SKM-1 treated with dmso at 0.1 percent for 144 hours (cell line): ENCODE data around the gene PRKCD.

ENCODE experiments used
- DNase-seq: peaks from one replicate; lab custom pipeline; 2025; ENCODE audit not compliant: unreplicated experiment; lab: John Stamatoyannopoulos, UW

The PRKCD gene

DNA sequence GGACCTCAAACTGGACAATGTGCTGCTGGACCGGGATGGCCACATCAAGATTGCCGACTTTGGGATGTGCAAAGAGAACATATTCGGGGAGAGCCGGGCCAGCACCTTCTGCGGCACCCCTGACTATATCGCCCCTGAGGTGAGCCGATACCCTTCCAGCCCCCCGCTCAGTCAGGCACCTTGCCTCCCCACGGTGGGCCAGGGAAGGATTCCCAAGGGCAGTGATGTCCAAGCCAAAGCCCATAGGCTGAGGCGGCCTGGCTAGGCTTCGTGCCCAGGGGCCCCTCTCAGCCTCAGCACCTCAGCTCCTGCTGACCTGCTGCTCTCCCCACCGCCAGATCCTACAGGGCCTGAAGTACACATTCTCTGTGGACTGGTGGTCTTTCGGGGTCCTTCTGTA is 27.7 kb downstream of the PRKCD start:
- DNase-seq, result no peak

DNA sequence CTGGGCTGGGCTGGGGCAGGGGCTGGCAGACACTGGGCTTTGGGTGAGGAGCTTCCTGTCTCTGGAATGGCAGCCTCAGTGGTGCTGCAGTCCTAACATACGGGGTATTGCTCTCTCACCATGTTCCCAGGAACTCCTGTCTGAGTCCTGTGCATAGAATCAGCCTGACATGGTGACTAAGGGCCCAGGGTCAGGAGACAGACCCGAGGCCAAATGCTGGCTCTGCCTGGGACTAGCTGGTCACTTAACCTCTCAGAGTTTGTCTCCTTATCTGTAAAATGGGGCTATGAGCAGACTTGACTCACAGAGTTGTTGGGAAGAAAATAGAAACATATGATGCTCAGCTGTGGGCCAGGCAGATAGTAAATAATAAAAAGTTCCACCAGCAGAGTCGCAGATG is 28.3 kb downstream of the PRKCD start:
- DNase-seq, result no peak

GRCh38 chr3:53190659-53191058 is 29.6 kb downstream of the PRKCD start:
- DNase-seq, result no peak

DNA sequence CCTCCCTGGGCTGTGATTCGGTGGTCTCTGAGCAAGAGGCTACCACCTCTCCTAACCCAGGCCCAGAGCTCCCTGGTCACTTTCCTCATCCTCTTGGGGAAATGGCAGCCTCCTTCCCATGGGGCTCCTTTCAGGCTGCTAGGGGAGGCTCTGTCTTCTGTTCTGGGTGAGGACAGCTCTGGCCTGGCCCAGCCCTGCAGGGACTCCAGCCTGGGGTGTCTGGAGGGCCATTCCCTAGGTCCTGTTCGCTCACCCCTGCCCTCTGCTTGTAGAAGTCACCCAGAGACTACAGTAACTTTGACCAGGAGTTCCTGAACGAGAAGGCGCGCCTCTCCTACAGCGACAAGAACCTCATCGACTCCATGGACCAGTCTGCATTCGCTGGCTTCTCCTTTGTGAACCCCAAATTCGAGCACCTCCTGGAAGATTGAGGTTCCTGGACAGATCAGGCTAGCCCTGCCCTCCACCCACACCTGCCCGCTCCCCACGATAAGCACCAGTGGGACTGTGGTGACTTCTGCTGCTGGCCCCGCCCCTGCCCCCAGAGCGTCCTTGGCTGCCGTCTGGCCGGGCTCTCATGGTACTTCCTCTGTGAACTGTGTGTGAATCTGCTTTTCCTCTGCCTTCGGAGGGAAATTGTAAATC is 30.9 kb downstream of the PRKCD start:
- no peak for DNase-seq

GRCh38 chr3:53192608-53193007 is 31.6 kb downstream of the PRKCD start:
- DNase-seq, result no peak

GRCh38 chr3:53193466-53194209 is 32.6 kb downstream of the PRKCD start:
- no peak for DNase-seq

DNA sequence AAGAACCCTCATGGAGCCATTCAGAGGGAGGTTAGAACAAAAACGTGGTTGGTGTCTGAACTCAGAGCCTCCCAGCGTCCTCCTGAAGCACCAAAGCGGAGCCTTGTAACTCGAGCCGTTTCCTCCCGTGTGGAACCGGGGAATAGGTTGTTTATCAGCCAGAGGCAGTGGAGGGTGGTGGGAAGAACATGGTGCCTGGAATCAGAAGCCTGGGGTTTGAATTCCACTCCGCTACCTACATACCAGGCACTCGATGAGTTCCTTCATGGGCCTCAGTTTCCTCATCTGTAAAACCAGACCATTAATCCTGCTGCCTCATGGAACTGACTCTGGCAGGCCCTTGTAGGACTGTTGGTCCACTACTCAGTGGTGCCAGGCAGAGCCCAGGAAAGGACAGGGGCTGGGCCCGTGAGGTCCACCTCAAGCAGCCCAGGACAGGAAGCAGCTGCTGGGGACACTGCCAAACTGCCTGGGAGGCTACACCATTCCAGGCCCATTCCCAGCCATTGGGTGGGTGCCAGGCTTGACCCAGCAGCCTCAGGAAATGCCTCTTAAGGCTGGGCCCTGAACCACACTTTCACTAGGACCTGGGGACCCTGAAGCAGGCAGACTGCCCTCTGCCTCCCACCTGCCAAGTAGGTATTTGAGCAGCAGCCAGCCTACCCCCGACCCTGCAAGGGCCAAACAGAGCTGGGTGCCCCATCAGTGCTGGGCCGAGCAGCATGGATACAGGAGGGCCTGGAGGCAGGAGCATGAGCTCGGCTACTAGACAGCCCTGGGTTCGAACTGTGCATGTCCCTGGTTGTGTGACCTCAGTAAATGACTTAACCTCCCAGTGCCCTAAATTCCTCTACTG is 33.4 kb downstream of the PRKCD start:
- DNase-seq, result no peak

DNA sequence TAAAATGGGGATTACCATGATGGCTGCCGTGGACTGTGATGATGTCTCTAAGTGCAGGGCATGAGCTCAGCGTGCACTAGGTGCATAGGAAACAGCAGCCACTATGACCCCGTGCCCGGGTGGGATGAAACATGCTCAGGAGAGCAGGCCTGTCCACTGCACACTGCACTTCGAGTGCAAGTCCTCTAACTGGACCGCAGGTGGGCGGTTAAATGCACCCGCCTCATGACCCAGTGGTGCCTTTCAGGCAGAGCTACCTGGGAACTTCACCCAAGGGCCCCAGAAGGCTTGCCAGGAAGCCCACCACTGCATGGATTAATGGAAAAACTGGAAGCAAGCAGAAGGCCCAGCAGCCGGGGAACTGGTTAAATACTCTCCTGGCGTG is 34.0 kb downstream of the PRKCD start:
- DNase-seq, result no peak

DNA sequence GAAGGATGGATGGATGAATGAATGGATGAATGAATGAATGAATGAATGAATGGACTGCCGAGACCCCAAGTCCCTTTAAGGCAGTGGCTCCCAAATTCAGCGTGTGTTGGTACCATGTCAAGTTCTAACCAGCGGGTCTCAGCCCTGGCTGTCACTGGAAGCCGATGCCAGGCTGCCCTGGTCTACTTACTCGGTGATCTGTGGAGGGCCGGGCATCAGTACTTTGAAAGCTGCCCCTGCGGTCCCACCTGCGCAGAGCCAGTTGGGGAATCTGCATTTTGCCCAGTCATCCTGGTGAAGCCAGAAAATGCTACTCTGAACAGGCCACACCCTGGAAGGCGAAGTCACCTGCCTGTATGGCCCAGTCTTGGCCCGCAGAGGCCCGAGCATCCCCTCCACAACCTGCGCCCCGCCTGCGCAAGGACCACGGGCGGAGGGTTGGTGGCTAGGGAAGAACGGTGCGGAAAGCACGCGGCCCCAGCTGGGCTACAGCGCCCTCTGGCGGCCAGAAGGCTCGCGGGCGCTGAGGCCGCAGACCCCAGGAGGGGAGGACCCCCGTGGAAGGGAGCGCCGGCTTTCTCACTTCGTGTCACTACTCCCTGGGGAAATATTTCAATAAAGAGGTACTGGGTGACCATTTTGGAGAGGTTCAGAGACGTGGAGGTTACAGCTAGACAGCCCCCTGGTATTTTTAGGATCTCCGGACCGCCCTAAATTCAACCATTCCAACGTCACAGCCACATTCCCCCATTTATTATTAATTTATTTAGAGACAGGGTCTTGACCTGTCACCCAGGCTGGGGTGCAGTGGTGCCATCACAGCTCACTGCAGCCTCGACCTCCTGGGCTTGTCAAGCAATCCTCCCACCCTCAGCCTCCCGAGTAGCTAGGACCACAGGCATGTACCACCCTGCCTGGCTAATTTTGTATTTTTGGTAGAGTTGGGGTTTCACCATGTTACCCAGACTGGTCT is 34.9 kb downstream of the PRKCD start:
- DNase-seq, result peak; percentile 58

- no peak for DNase-seq
Measured at GRCh38 chr3:53196575-53197407, 35.8 kb downstream of the PRKCD start.

DNA sequence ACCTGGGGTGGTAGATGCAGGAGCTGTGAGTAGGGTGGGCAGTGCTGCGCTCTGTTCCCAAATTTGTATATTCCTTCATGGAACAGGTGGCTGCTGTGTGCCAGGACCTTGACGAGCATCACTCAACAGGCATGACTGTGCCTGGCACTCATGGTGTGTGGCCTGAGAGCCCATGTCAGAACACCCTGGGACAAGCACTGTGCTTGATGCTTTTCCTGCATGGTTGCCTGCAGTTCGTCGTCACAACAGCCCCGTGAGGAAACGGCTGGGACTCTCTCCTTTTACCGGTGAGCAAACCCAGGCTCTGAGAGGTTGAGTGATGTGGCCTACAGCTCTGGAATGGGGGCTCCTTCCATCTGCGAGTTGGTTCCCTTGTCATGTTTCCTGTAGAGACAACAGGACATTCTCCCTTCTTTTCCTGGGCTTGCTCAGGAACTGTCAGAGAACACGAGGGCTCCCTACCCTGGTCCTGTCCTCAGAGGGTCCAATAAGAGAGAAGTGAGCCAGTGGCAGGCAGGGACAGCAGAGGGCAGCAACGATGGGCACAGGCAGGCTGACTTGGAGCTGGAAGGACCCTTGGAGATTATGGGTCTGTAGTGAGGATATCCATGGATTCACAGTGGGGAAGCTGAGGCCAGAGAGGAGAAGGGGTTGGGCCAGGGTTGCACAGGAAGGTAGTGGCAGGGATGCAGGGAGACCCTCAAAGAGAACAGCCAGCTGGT is 37.4 kb downstream of the PRKCD start:
- DNase-seq, result no peak

DNA sequence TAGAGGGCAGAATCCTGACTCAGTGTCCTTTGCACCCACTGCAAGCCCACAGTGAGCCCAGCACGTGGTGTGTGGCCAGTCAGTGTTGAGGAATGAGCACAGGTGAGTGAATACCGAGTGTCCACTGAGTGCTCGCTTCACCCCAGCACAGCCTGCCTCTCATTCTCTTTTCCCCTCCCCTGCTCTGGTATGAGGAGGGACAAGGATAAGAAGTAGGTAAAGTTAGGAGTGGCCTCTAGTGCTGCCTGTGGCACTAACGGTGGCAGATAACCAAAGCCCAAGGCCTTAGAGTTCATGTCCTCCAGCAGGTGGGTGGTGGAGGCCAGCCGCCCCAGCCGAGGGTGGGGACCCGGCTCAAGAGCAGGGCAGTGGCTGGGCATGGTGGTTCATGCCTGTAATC is 38.0 kb downstream of the PRKCD start:
- DNase-seq, result no peak

DNA sequence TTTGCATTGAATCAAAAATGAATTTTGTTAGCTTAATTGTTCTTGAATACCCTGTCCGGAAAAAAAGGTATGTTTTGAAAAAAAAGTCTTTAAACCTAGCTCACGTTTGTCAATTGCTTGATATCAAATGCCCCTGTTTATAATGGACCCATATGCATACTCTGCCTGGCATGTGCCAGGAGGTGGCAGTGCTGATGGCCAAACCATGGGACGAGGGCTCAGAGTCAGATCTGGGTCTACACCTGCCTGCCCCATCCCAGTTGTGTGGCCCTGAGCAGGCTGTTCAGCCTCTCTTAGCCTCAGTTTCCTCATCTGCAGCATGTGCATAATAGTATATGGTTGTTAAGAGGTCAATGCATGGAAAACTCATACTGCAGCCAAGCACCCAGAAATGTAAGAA is 38.8 kb downstream of the PRKCD start:
- DNase-seq, result no peak

- no peak for DNase-seq
Measured at GRCh38 chr3:53200501-53201498, 39.8 kb downstream of the PRKCD start.

GRCh38 chr3:53202331-53203015 is 41.5 kb downstream of the PRKCD start:
- no peak for DNase-seq

GRCh38 chr3:53211706-53212702 is 51.0 kb downstream of the PRKCD start:
- DNase-seq, result no peak
